Upper lobe of left lung (tissue), 6 donors: Measurements from ENCODE around the gene XKR7. TPM values are rescaled to one million over a fixed set of nuclear protein-coding genes. Genes with fewer than 3 reads are reported as not detected.
A peak's percentile ranks its signal among the peaks of the same experiment; 100 is the strongest.
"Not testable (repeated sequence)": the region's sequence is repeated elsewhere in the genome, so short reads cannot be mapped to it uniquely, and the experiment has no call there.

Experiments used
- ATAC-seq, 2 donors: fragments of 200-7000 bp; cut with Tn5 transposase; one replicate each; pipeline ENCODE4 v1.9.1; 2022; ENCODE audit warnings: mild to moderate bottlenecking in 2 of 2, moderate library complexity in 2 of 2; ENCODE audit not compliant: low FRiP score in 2 of 2
- DNase-seq, 2 donors: peaks; one replicate each; pipeline ENCODE4 v3.0.0-alpha.2; 2019 to 2020
- H3K27ac ChIP-seq, 4 donors: fragments of 200-600 bp; sonication (generic); one replicate each; pipeline ENCODE4 v1.5.1; 2016 to 2019
- H3K27me3 ChIP-seq, 4 donors: fragments of 200-600 bp; sonication (generic); one replicate each; pipeline ENCODE4 v1.5.1; 2017 to 2019
- H3K36me3 ChIP-seq, 4 donors: fragments of 200-600 bp; sonication (generic); one replicate each; pipeline ENCODE4 v1.5.1; 2016 to 2019
- H3K4me1 ChIP-seq, 4 donors: fragments of 200-600 bp; sonication (generic); one replicate each; pipeline ENCODE4 v1.5.1; 2018 to 2019
- H3K4me3 ChIP-seq, 4 donors: fragments of 200-600 bp; sonication (generic); one replicate each; pipeline ENCODE4 v1.5.1; 2017 to 2019; ENCODE audit warnings: mild to moderate bottlenecking in 2 of 4, moderate library complexity in 1 of 4
- H3K9me3 ChIP-seq, 4 donors: fragments of 200-600 bp; sonication (generic); one replicate each; pipeline ENCODE4 v1.5.1; 2018 to 2019
- CTCF ChIP-seq, 6 experiments: fragments of 450-650 bp in 4 of 6; fragments of 200-600 bp in 2 of 6; sonication (generic) in 2 of 6; IDR thresholded peaks; one replicate each; pipeline ENCODE4 v1.5.1; 2016 to 2019; ENCODE audit warnings: antibody characterized with exemption in 6 of 6
- EP300 ChIP-seq, 4 donors: sonication (generic); formaldehyde crosslinking; IDR thresholded peaks; one replicate each; pipeline ENCODE4 v1.5.1; 2017; ENCODE audit warnings: antibody characterized with exemption in 4 of 4, control low read depth in 2 of 4
- POLR2A ChIP-seq, 4 donors: fragments of 450-650 bp; IDR thresholded peaks; one replicate each; pipeline ENCODE4 v1.5.1; 2016 to 2017; ENCODE audit warnings: antibody characterized with exemption in 4 of 4, mild to moderate bottlenecking in 2 of 4
- POLR2AphosphoS5 ChIP-seq, 2 donors: sonication (generic); formaldehyde crosslinking; IDR thresholded peaks; one replicate each; pipeline ENCODE4 v1.5.1; 2017; ENCODE audit warnings: antibody characterized with exemption in 2 of 2
- WGBS, 2 donors: methylation state at CpG; one replicate each; pipeline ENCODE4 v1.1.5; 2017 to 2018; 5-methylcytosine and 5-hydroxymethylcytosine counted together
- total RNA-seq, 6 donors: library from RNA; depleted of rRNA in 4 of 6; stranded (reverse); fragments of >200 nt in 4 of 6; gene quantifications; one replicate each; pipeline versions ENCODE4 v1.1.0 to v1.2.1, GENCODE V29; 2016 to 2021
- donor health status: DM: no; HTN: no; CAD: no; lungs with moderate emphysema.
- donor health status: DM: no; HTN: yes; CAD: no; lungs with severe emphysema.

The XKR7 gene
- total RNA-seq, 6 donors from 2014 or later, result under 0.01 to 0.07 (median 0.06) TPM; not detected in 3

GRCh38 chr20:32031007-32031958, 63.3 kb downstream of the XKR7 start:
- peaks cover 12 to 22% (median 21%) of the 10 kb centered on the region in 4 donors for H3K4me1 ChIP-seq
- ATAC-seq (peak; percentile 86), DNase-seq (peak; percentile 81 to 88)
- TF ChIP-seq POLR2A (IDR thresholded peaks at IDR 0.05), result no peak
- no peak for TF ChIP-seq EP300 (IDR thresholded peaks at IDR 0.05)
- peak; percentile 93 to 97 (median 94) for TF ChIP-seq CTCF (IDR thresholded peaks at IDR 0.05)
- TF ChIP-seq POLR2AphosphoS5 (IDR thresholded peaks at IDR 0.05), result peak in 1 of 2 donors; percentile 13
- H3K36me3 ChIP-seq, result peaks cover 0 to 11% (median 0%) of the 10 kb centered on the region in 4 donors
- 17 to 47% methylated on average over 7 to 50 of the region's 59 CpGs for WGBS, 2 donors
- peak overlapping the region in 2 of 4 donors; percentile 25 to 36 for H3K4me3 ChIP-seq
- no peaks in the 10 kb centered on the region for H3K27me3 ChIP-seq
- peak overlapping the region in 3 of 4 donors; percentile 35 to 60 (median 39) for H3K27ac ChIP-seq
- no peaks in the 10 kb centered on the region for H3K9me3 ChIP-seq

- Histone ChIP-seq H3K27ac (peak overlapping the region in 1 of 4 donors; percentile 80), H3K27me3 (no peaks in the 10 kb centered on the region), H3K4me3 (no peak overlapping the region), H3K36me3 (peaks cover 0 to 11% (median 0%) of the 10 kb centered on the region in 4 donors), H3K4me1 (peaks cover 12 to 22% (median 21%) of the 10 kb centered on the region in 4 donors), H3K9me3 (no peaks in the 10 kb centered on the region)
- DNase-seq, result no peak
- WGBS, 2 donors, result 53 to 68% methylated on average over 2 of the region's 2 CpGs
- TF ChIP-seq POLR2A (IDR thresholded peaks at IDR 0.05) (no peak), EP300 (IDR thresholded peaks at IDR 0.05) (no peak), POLR2AphosphoS5 (IDR thresholded peaks at IDR 0.05) (no peak), CTCF (IDR thresholded peaks at IDR 0.05) (no peak)
- ATAC-seq, result no peak
Measured at GRCh38 chr20:32033316-32033715, 65.4 kb downstream of the XKR7 start.

GRCh38 chr20:32033721-32034120, 65.8 kb downstream of the XKR7 start:
- not testable (repeated sequence) for H3K4me3 ChIP-seq, ATAC-seq, H3K27me3 ChIP-seq, H3K9me3 ChIP-seq
- H3K36me3 ChIP-seq, result peaks cover 0 to 11% (median 0%) of the 10 kb centered on the region in 4 donors
- 61 to 67% methylated on average over 2 to 3 of the region's 3 CpGs for WGBS, 2 donors
- DNase-seq, result peak in 1 of 2 donors; percentile 52
- peaks cover 12 to 22% (median 21%) of the 10 kb centered on the region in 4 donors for H3K4me1 ChIP-seq
- H3K27ac ChIP-seq, result peak overlapping the region in 2 of 4 donors; percentile 63 to 80

GRCh38 chr20:32034581-32035425, 66.9 kb downstream of the XKR7 start:
- Histone ChIP-seq H3K36me3 (peaks cover 0 to 5% (median 0%) of the 10 kb centered on the region in 4 donors), H3K4me1 (peaks cover 12 to 22% (median 21%) of the 10 kb centered on the region in 4 donors), H3K27ac (peak overlapping the region; percentile 54 to 80 (median 62)), H3K4me3 (no peak overlapping the region), H3K27me3 (no peaks in the 10 kb centered on the region), H3K9me3 (no peaks in the 10 kb centered on the region)
- ATAC-seq (peak; percentile 47), DNase-seq (peak in 1 of 2 donors; percentile 52)
- TF ChIP-seq POLR2AphosphoS5 (IDR thresholded peaks at IDR 0.05) (peak in 1 of 2 donors; percentile 45), POLR2A (IDR thresholded peaks at IDR 0.05) (no peak), CTCF (IDR thresholded peaks at IDR 0.05) (no peak)
- WGBS, 2 donors, result 42 to 60% methylated on average over 9 of the region's 9 CpGs

- peaks cover 12 to 22% (median 21%) of the 10 kb centered on the region in 4 donors for H3K4me1 ChIP-seq
- H3K27me3 ChIP-seq, result no peaks in the 10 kb centered on the region
- TF ChIP-seq CTCF (IDR thresholded peaks at IDR 0.05) (no peak), POLR2AphosphoS5 (IDR thresholded peaks at IDR 0.05) (no peak), POLR2A (IDR thresholded peaks at IDR 0.05) (no peak), EP300 (IDR thresholded peaks at IDR 0.05) (no peak)
- no peak overlapping the region for H3K4me3 ChIP-seq
- no peak for ATAC-seq
- WGBS, 2 donors, result 68 to 88% methylated on average over 8 of the region's 8 CpGs
- no peak for DNase-seq
- H3K9me3 ChIP-seq, result no peaks in the 10 kb centered on the region
- H3K27ac ChIP-seq, result peak overlapping the region in 3 of 4 donors; percentile 15 to 80 (median 62)
- no peaks in the 10 kb centered on the region for H3K36me3 ChIP-seq
Measured at GRCh38 chr20:32035426-32035779, 67.5 kb downstream of the XKR7 start.
